ENCODE results near the gene CERK.
"Not testable (repeated sequence)": the region's sequence is repeated elsewhere in the genome, so short reads cannot be mapped to it uniquely, and the experiment has no call there.

The CERK gene

GRCh38 chr22:46639843-46640242, 98.2 kb downstream of the CERK start:
- H3K4me3 ChIP-seq (ENCODE audit: low read depth, low read length) = no peak overlapping the region
- TF ChIP-seq, protein P1, sequence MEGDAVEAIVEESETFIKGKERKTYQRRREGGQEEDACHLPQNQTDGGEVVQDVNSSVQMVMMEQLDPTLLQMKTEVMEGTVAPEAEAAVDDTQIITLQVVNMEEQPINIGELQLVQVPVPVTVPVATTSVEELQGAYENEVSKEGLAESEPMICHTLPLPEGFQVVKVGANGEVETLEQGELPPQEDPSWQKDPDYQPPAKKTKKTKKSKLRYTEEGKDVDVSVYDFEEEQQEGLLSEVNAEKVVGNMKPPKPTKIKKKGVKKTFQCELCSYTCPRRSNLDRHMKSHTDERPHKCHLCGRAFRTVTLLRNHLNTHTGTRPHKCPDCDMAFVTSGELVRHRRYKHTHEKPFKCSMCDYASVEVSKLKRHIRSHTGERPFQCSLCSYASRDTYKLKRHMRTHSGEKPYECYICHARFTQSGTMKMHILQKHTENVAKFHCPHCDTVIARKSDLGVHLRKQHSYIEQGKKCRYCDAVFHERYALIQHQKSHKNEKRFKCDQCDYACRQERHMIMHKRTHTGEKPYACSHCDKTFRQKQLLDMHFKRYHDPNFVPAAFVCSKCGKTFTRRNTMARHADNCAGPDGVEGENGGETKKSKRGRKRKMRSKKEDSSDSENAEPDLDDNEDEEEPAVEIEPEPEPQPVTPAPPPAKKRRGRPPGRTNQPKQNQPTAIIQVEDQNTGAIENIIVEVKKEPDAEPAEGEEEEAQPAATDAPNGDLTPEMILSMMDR (IDR thresholded peaks at IDR 0.05; ENCODE audit: control insufficient read depth, extremely low read depth, insufficient read depth) = no peak
- DNase-seq (ENCODE audit: low read depth) = no peak

DNA sequence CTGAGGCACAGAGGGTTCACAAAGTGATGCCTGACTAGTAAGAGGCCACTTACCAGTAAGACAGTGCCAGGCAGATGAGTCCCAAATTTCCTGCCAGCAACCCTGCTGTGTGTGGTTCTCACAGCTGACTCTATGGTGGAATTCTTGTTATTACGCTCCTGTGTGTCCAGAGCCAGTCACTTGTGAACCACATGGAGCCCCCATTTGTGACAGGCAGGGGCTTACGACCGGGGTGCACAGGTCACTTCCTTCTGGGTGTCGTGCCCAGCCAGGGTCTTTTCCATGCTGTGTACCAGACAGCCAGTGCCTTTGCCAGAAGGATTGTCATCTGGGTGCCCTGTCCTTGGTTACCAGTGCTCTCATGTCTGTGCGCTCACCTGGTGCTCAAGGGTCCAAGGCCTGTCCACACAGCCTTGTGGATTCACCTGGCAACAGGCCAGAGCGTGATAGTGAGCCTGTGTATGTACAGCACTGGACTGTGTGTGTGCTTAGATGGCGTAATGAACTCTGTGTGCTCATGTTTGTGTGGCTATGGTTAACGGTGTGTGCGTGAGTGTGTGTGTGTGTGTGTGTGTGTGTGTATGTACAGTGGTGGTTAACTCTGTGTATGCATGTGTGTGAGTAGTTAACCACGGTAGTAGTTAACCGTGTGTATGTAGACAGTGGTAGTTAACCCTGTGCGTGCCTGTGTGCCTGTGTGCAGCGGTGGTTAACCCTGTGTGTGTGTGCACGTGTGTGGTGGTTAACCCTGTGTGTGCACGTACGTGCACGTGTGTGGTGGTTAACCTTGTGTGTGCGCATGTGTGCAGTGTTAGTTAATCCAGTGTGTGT, 99.2 kb downstream of the CERK start:
- no peak overlapping the region for H3K4me3 ChIP-seq (ENCODE audit: low read depth, low read length)
- DNase-seq (ENCODE audit: low read depth) = peak; percentile 62
- TF ChIP-seq, protein P1 (IDR thresholded peaks at IDR 0.05; ENCODE audit: control insufficient read depth, extremely low read depth, insufficient read depth) = no peak

DNA sequence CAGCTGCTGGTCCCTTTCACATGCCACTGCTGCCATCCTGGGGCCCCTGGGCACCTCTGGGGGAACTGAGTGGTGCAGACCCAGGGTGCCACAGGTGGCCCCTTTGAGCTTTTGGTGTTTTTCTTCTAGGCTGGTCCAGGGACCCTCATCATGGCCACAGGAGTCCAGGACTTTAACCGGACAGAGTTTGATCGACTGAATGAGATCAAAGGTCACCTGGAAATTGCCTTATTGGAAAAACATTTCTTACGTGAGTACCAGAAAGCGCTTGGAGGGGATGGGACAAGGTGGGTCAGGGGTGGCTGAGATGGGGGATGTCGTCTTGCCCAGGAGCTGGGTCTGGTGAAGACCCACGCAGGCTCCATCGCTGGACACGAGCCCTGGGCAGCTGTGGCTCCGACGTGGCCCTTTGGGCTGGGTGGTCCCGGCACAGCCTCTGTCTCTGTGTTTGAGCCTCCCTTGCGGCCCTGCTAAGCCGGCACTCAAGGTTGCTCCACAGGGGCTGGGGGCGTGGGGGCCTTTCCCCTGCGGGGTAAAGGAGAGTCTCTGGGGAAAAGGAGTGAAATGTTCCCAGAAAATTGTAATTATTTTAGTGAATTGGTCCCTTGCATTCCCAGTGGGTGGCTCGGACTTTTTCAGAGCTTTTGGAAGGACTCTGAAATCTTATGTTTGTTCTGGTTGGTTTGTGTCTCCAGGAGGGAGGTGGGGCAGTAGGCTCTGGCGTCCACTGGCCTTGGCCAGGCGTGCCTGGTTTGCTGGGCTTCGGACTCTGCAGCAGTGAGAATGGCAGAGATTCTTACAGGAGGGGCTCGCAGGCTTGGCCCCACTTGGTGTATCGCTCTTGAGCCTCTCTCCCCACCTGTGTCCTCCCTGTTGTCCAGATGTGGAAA, 100.1 kb downstream of the CERK start:
- no peak for DNase-seq (ENCODE audit: low read depth)
- TF ChIP-seq, protein P1 (IDR thresholded peaks at IDR 0.05; ENCODE audit: control insufficient read depth, extremely low read depth, insufficient read depth) = no peak
- no peak overlapping the region for H3K4me3 ChIP-seq (ENCODE audit: low read depth, low read length)

DNA sequence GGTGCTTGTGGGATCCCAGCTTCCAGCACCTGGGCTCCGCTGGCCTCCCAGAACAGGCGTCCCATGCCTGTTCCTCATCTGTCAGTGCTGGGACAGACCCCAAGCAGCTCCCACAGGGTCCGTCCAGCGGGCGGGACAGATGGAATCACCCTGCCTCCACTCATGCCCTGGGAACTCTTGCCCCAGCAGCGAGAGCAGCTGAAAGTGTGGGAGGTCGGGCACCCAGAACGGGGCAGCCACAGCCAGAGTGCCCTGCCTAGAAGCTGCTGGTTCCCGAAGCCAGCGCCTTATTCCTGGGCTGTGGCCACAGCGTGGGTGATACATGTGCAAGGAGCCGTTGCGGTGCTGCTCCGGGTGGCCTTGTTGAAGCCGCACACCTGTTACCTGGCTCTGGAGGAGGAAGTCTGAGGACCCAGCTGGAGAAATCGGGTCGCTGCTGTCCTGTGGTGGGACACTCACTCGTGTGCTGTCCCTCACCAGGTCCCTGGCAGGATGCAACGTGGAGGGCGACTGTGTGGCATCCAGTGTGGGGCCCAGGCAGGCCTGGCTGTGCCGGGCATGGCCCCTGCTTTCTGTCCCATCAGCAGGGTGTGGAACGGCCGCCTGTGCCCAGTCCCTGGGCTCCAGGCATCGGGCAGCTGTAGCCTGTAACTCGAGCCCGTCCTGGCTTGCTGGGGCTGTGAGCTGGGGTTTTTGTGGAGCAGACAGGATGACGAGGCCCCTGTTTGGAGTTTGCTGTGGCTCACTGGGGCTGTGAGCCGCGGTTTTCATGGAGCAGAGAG, 101.6 kb downstream of the CERK start:
- TF ChIP-seq, protein P1 (IDR thresholded peaks at IDR 0.05; ENCODE audit: control insufficient read depth, extremely low read depth, insufficient read depth) = no peak
- no peak for DNase-seq (ENCODE audit: low read depth)

GRCh38 chr22:46635756-46636155, 102.3 kb downstream of the CERK start:
- H3K4me3 ChIP-seq (ENCODE audit: low read depth, low read length) = no peak overlapping the region
- no peak for DNase-seq (ENCODE audit: low read depth)
- TF ChIP-seq, protein P1 (IDR thresholded peaks at IDR 0.05; ENCODE audit: control insufficient read depth, extremely low read depth, insufficient read depth) = no peak

More for the DNA sequence above, 101.6 kb downstream of the CERK start:
- H3K4me3 ChIP-seq (ENCODE audit: low read depth, low read length) = no peak overlapping the region

GRCh38 chr22:46634973-46635685, 102.9 kb downstream of the CERK start:
- not testable (repeated sequence) for H3K4me3 ChIP-seq (ENCODE audit: low read depth, low read length)
- DNase-seq (ENCODE audit: low read depth) = peak; percentile 82

Data from LNCaP clone FGC (cell line).